PC-9 (cell line): ENCODE data around the gene MTA1.

Experiments
- EZH2 ChIP-seq: fragments of 200-600 bp; sonication (generic); IDR thresholded peaks from 2 replicates; pipeline ENCODE4 v1.8.0; 2017; ENCODE audit warnings: antibody characterized with exemption, low read depth
- TF ChIP-seq, protein P1 (sequence below): fragments of 200-600 bp; sonication (generic); conservative IDR thresholded peaks from 2 replicates; pipeline ENCODE4 v1.6.1; 2017; ENCODE audit warnings: mixed run types, antibody characterized with exemption, mild to moderate bottlenecking, moderate library complexity

DNA sequence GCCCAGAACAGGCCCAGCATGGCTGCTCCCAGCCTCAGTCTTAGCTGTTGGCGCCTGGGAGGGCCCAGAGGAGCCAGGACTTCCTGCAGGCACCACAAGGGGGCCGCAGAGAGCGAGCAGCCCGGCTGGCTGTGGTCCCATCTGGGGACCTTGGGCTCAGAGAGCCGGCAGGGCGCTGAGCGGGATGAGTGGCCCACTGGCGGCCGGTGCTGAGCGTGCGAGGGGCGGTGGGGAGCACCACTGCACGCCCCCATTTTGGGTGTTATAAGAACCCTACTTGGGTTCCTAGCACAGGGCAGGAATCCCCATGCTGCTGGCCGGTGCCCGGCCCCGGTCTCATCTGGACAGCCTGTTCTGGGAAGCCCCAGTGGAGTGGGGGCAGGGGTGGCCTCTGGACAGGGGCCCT is 29.1 kb downstream of the MTA1 start:
- TF ChIP-seq, protein P1, sequence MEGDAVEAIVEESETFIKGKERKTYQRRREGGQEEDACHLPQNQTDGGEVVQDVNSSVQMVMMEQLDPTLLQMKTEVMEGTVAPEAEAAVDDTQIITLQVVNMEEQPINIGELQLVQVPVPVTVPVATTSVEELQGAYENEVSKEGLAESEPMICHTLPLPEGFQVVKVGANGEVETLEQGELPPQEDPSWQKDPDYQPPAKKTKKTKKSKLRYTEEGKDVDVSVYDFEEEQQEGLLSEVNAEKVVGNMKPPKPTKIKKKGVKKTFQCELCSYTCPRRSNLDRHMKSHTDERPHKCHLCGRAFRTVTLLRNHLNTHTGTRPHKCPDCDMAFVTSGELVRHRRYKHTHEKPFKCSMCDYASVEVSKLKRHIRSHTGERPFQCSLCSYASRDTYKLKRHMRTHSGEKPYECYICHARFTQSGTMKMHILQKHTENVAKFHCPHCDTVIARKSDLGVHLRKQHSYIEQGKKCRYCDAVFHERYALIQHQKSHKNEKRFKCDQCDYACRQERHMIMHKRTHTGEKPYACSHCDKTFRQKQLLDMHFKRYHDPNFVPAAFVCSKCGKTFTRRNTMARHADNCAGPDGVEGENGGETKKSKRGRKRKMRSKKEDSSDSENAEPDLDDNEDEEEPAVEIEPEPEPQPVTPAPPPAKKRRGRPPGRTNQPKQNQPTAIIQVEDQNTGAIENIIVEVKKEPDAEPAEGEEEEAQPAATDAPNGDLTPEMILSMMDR: peak; percentile 74
- no peak for TF ChIP-seq EZH2
